HEK293T (cell line): ENCODE data around the gene MYZAP.

Source experiments
- ARNT ChIP-seq: fragments of 450-650 bp; IDR thresholded peaks from 2 replicates; pipeline ENCODE4 v1.6.1; 2017; ENCODE audit warnings: mild to moderate bottlenecking
- ELF4 ChIP-seq: fragments of 450-650 bp; IDR thresholded peaks from 2 replicates; pipeline ENCODE4 v1.6.1; 2017; ENCODE audit warnings: antibody characterized with exemption
- FOXA1 ChIP-seq: fragments of 450-650 bp; IDR thresholded peaks from 2 replicates; pipeline ENCODE4 v1.6.1; 2016; ENCODE audit warnings: mild to moderate bottlenecking
- FOXK2 ChIP-seq: fragments of 450-650 bp; IDR thresholded peaks from 2 replicates; pipeline ENCODE4 v1.6.1; 2016; ENCODE audit warnings: mild to moderate bottlenecking
- HDGF ChIP-seq: fragments of 450-650 bp; IDR thresholded peaks from 2 replicates; pipeline ENCODE4 v1.6.1; 2017; ENCODE audit warnings: antibody characterized with exemption, borderline replicate concordance
- LEF1 ChIP-seq: fragments of 450-650 bp; IDR thresholded peaks from 2 replicates; pipeline ENCODE4 v1.6.1; 2017; ENCODE audit warnings: mild to moderate bottlenecking, borderline replicate concordance
- SP1 ChIP-seq: fragments of 450-650 bp; IDR thresholded peaks from 2 replicates; pipeline ENCODE4 v1.6.1; 2017
- TARDBP ChIP-seq: fragments of 450-650 bp; IDR thresholded peaks from 2 replicates; pipeline ENCODE4 v1.6.1; 2016
- TF ChIP-seq, protein P1 (sequence below): fragments of 450-650 bp; IDR thresholded peaks from 2 replicates; pipeline ENCODE4 v1.6.1; 2016

DNA sequence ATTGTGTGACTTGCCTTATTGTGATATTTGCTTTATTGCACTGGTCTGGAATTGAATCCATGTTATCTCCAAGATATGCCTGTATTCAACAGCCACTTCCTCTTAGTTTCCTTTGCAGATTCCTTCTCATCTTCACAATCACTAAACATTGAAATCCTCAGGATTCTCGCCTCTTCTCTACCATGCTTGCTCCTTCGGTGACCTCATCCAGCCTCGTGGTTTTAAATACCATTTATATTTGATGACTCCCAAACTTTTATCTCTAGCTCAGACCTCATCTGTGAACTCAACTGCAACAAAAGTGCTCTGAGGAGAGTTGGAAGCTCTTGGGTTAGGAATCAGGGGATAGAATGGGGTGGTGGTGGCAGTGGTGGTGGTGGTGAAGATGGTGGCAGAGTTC, 134.7 kb downstream of the MYZAP start:
- no peak for TF ChIP-seq FOXA1
- TF ChIP-seq ELF4: no peak
- TF ChIP-seq ARNT: no peak
- TF ChIP-seq TARDBP: no peak
- no peak for TF ChIP-seq SP1
- TF ChIP-seq LEF1: no peak
- TF ChIP-seq HDGF: no peak
- TF ChIP-seq, protein P1, sequence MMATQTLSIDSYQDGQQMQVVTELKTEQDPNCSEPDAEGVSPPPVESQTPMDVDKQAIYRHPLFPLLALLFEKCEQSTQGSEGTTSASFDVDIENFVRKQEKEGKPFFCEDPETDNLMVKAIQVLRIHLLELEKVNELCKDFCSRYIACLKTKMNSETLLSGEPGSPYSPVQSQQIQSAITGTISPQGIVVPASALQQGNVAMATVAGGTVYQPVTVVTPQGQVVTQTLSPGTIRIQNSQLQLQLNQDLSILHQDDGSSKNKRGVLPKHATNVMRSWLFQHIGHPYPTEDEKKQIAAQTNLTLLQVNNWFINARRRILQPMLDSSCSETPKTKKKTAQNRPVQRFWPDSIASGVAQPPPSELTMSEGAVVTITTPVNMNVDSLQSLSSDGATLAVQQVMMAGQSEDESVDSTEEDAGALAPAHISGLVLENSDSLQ: no peak
- TF ChIP-seq FOXK2: no peak
